ENCODE measurements around the gene FAM107B. TPM values are rescaled to one million over a fixed set of nuclear protein-coding genes. Genes with fewer than 3 reads are reported as not detected.

FAM107B gene
- total RNA-seq, 1 donor from 2014 or later, result 50.9 TPM

DNA sequence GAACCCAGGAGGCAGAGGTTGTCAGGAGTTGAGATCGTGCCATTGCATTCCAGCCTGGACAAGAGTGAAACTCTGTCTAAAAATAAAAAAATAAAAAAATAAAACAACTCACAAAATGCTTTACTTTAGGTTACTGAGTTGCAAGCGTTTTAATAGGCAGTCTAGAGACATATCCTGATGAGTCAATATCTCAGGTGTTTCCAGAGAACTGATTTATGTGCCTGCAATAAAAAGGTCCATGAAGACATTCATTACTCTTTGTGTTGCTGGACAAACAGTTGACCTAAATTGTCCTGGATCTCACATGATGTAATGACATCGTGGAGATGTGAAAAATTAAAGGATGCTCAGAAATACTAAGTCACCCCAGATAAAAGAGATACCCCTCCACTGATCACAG is 31.6 kb upstream of the FAM107B start:
- H3K27me3 Mint-ChIP-seq, result peaks cover 3% of the 10 kb centered on the region
- no peaks in the 10 kb centered on the region for H3K9me3 Mint-ChIP-seq
- TF ChIP-seq, protein P1, sequence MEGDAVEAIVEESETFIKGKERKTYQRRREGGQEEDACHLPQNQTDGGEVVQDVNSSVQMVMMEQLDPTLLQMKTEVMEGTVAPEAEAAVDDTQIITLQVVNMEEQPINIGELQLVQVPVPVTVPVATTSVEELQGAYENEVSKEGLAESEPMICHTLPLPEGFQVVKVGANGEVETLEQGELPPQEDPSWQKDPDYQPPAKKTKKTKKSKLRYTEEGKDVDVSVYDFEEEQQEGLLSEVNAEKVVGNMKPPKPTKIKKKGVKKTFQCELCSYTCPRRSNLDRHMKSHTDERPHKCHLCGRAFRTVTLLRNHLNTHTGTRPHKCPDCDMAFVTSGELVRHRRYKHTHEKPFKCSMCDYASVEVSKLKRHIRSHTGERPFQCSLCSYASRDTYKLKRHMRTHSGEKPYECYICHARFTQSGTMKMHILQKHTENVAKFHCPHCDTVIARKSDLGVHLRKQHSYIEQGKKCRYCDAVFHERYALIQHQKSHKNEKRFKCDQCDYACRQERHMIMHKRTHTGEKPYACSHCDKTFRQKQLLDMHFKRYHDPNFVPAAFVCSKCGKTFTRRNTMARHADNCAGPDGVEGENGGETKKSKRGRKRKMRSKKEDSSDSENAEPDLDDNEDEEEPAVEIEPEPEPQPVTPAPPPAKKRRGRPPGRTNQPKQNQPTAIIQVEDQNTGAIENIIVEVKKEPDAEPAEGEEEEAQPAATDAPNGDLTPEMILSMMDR (conservative IDR thresholded peaks at IDR 0.05), result no peak
- no peak for DNase-seq (ENCODE audit: extremely low spot score, unreplicated experiment)
- H3K36me3 Mint-ChIP-seq, result no peaks in the 10 kb centered on the region
- peaks cover 5% of the 10 kb centered on the region for H3K4me1 Mint-ChIP-seq (ENCODE audit: unreplicated experiment)
- no peak overlapping the region for H3K27ac Mint-ChIP-seq
- H3K4me3 Mint-ChIP-seq, result no peak overlapping the region

DNA sequence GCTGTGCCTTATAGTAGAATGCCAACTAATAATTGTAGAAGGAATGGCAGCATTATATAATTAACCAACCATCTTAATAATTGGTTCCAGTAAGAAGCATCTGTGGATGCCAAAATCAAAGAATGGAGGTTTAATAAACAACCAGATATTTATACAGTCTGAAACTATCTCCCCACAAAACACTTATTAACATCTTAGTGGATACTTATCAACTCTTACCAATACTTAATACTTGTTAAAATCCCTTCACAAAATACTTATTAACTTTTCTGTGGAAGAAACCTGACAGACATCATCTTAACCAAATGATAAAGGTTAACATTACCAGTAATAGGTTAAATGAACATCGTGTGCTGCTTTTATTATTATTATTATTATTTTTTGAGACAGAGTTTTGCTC is 29.1 kb upstream of the FAM107B start:
- H3K9me3 Mint-ChIP-seq, result no peaks in the 10 kb centered on the region
- no peaks in the 10 kb centered on the region for H3K36me3 Mint-ChIP-seq
- TF ChIP-seq, protein P1 (conservative IDR thresholded peaks at IDR 0.05), result no peak
- no peak for DNase-seq (ENCODE audit: extremely low spot score, unreplicated experiment)
- H3K27me3 Mint-ChIP-seq, result peaks cover 9% of the 10 kb centered on the region
- H3K4me3 Mint-ChIP-seq, result no peak overlapping the region
- H3K4me1 Mint-ChIP-seq (ENCODE audit: unreplicated experiment), result peaks cover 5% of the 10 kb centered on the region
- no peak overlapping the region for H3K27ac Mint-ChIP-seq

DNA sequence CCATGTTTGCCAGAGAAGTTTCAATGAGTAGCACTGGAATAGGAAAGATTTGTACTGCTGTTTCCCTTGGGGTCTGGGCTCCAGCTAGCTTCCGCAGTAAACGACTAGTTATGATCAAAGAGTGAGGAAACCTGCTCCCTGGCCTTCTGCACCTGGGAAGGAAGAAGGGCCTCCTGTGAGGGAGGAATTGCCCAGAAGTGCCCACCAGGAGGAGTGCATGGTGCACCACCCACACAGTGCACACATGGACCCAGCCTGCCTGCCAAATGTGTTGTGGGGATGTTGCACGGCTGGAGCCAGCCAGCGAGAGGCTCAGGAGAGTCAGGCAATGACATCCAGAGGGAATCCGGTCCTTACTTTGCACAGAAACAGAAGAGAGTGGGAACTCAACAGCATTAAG is 27.0 kb upstream of the FAM107B start:
- H3K36me3 Mint-ChIP-seq, result no peaks in the 10 kb centered on the region
- no peak for DNase-seq (ENCODE audit: extremely low spot score, unreplicated experiment)
- H3K4me1 Mint-ChIP-seq (ENCODE audit: unreplicated experiment), result no peaks in the 10 kb centered on the region
- no peaks in the 10 kb centered on the region for H3K9me3 Mint-ChIP-seq
- H3K27ac Mint-ChIP-seq, result no peak overlapping the region
- no peak overlapping the region for H3K4me3 Mint-ChIP-seq
- TF ChIP-seq, protein P1 (conservative IDR thresholded peaks at IDR 0.05), result peak; percentile 24
- peaks cover 13% of the 10 kb centered on the region for H3K27me3 Mint-ChIP-seq

DNA sequence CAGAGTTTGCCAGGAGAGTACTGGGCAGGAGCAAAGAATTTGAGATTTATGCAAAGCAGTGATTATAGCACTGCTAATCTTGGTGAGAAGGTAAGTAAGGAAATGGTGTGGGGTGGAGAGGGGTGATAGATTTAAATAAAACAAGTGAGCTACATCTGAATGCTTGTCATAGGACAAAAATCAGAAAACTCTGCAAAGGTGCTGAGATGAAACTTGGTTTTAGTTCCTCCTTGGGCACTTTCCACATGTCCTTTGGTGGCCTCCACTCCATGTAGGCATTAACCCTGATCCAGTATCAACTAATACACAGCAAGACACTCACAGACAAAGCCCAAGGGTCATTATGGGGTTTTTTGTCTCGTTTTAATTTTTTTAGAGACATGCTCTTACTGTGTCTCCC is 25.7 kb upstream of the FAM107B start:
- no peak overlapping the region for H3K4me3 Mint-ChIP-seq
- no peak for DNase-seq (ENCODE audit: extremely low spot score, unreplicated experiment)
- no peaks in the 10 kb centered on the region for H3K9me3 Mint-ChIP-seq
- H3K4me1 Mint-ChIP-seq (ENCODE audit: unreplicated experiment), result no peaks in the 10 kb centered on the region
- no peak overlapping the region for H3K27ac Mint-ChIP-seq
- TF ChIP-seq, protein P1 (conservative IDR thresholded peaks at IDR 0.05), result no peak
- no peaks in the 10 kb centered on the region for H3K36me3 Mint-ChIP-seq
- H3K27me3 Mint-ChIP-seq, result peaks cover 13% of the 10 kb centered on the region

DNA sequence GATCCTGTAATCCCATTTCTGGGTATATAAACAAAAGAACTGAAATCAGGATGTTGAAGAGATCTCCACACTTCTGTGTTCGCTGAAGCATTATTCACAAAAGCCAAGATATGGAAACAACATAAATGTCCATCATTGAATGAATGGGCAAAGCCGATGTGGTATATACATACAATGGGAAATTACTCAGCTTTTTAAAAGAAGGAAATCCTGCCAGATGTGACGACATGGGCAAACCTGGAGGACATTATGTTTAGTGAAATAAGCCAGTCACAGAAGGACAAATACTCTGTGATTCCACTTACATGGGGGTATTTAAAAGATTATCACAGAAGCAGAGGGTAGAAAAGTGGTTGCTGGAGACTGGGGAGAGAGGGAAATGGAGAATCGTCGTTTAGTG is 23.9 kb upstream of the FAM107B start:
- H3K27me3 Mint-ChIP-seq, result peaks cover 13% of the 10 kb centered on the region
- DNase-seq (ENCODE audit: extremely low spot score, unreplicated experiment), result no peak
- H3K9me3 Mint-ChIP-seq, result no peaks in the 10 kb centered on the region
- no peaks in the 10 kb centered on the region for H3K36me3 Mint-ChIP-seq
- no peaks in the 10 kb centered on the region for H3K4me1 Mint-ChIP-seq (ENCODE audit: unreplicated experiment)
- TF ChIP-seq, protein P1 (conservative IDR thresholded peaks at IDR 0.05), result no peak
- H3K27ac Mint-ChIP-seq, result no peak overlapping the region
- no peak overlapping the region for H3K4me3 Mint-ChIP-seq

DNA sequence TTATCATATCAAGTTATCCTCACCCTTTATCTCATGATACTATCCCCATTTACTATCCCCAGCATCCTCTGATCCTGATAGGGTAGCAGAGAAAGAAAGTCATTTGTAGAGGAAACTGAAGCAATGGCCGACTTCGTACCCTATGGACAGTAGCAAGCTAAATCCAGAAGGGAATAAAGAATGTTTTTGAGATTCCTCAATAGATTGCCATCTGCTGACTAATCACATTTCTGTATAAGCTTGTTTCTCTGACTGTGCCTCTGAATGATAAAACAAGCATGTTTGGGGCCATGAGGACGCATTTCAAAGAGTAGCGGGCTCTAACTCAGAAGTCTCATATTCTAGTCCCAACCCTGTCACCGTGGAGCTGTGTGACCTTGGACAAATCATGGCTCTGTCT is 13.2 kb upstream of the FAM107B start:
- Mint-ChIP-seq H3K4me1 (ENCODE audit: unreplicated experiment) (no peaks in the 10 kb centered on the region), H3K9me3 (peaks cover 7% of the 10 kb centered on the region), H3K27me3 (no peaks in the 10 kb centered on the region), H3K36me3 (no peaks in the 10 kb centered on the region), H3K27ac (no peak overlapping the region), H3K4me3 (no peak overlapping the region)
- DNase-seq (ENCODE audit: extremely low spot score, unreplicated experiment), result no peak
- TF ChIP-seq, protein P1 (conservative IDR thresholded peaks at IDR 0.05), result no peak

All from type B pancreatic cell (in vitro differentiated cells).